DMS53 (cell line): ENCODE data around the gene WASHC3.
"Not testable (repeated sequence)": the region's sequence is repeated elsewhere in the genome, so short reads cannot be mapped to it uniquely, and the experiment has no call there.

Experiments used
- DNase-seq: peaks from one replicate; lab custom pipeline; 2025; lab: John Stamatoyannopoulos, UW

Gene WASHC3

GRCh38 chr12:102050660-102051430 is 10.9 kb downstream of the WASHC3 start:
- DNase-seq, result no peak

GRCh38 chr12:102043928-102044327 is 17.9 kb downstream of the WASHC3 start:
- peak; percentile 65 for DNase-seq

- no peak for DNase-seq
These were observed 27.6 kb downstream of the WASHC3 start for GRCh38 chr12:102033991-102034745.

GRCh38 chr12:102031852-102032251 is 29.9 kb downstream of the WASHC3 start:
- no peak for DNase-seq

DNA sequence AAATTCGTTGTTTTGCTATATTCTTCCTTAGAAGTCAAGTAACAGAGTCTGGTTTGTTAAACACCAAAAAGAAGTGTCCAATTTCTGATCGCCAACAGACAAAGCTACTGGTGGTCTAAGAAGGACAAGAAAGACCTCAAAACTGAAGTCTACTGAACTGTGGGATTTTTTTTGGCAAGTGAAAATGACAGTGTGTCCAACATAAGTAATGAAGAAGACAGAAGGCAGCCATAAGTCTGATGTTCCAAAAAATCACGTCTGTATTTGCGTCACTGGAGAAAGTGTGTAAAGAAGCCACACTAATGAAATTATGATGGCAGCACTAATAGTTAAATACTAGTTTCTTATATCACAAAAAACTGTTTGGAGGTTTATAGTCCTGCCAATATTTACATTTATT is 32.6 kb downstream of the WASHC3 start:
- no peak for DNase-seq

DNA sequence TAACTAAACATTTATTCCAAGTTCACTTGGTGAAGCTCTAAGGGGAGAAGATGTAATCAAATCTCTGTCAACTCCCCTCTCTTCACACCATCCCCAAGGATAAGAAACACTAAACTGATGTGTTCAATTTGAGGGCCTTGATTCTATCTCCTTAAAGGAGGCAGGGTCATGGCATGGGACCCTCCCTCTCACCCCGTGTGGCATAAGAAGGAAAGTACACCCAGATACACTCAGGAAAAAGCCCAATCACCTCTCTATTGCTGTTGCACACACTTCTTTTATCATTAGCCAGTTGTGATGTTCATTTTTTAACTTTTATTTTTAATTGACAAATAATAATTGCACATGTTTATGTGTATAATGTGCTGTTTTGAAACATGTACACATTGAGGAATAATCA is 35.1 kb downstream of the WASHC3 start:
- no peak for DNase-seq

DNA sequence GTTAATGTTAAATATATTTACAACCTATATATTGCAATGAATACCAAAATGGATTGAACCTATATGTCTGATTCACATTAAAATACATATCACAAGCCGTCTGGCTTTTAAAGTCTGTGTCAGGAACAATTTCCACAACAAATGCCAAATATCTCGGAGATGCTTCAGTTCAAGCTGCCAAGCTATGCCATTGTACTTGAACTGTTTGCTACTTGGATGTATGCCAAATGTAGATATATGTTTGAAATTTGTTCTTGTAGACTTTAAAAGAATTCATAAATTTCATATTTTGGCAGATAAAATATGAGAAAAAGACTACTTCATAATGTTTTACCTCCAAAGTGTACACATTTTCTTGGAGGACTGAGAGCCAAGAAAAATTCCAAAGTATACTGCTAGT is 37.0 kb downstream of the WASHC3 start:
- no peak for DNase-seq

DNA sequence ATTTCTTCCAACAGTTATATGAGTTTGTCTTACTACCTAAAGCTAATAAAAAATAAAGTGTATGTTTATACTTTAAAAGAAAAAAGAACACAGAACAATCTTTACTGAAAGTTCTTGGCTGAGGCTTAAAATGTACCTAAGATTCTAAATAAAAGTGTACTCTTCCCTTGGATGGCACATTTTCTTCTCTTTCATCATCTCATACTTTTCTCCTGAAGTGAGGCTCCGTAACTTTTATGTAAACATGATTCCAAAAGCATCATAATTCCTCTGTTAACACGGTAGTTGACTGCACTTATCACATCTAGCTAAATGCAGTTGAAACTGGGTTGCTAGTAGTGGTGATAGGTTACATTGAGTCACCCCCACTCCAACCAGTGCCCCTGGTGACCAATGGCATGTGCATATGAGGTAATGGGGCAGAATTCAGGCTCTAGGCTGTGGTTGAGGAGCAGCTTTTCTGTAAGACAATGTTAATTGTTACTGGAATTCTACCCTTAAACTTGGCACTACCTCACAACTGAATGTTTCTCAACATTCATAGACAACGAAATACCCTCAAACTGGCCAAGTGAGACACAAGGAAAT is 38.4 kb downstream of the WASHC3 start:
- peak; percentile 13 for DNase-seq

DNA sequence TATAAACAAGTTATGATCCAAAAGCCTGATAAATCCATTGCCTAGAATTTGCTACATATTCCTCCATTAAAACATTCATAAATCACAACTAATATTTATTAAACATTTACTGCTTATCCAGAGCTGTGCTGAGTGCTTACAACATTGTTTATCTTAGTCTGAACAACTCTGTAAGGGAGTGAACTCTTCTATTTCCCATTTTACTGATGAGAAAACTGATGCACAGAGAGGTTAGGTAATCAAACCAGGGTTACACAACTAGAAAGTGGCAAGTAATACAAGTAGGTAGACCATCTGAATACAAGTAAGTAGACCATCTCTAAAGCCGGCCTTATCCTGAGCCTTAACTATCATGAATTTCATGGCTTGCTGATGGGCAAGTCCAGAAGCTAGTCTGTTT is 39.5 kb downstream of the WASHC3 start:
- no peak for DNase-seq

DNA sequence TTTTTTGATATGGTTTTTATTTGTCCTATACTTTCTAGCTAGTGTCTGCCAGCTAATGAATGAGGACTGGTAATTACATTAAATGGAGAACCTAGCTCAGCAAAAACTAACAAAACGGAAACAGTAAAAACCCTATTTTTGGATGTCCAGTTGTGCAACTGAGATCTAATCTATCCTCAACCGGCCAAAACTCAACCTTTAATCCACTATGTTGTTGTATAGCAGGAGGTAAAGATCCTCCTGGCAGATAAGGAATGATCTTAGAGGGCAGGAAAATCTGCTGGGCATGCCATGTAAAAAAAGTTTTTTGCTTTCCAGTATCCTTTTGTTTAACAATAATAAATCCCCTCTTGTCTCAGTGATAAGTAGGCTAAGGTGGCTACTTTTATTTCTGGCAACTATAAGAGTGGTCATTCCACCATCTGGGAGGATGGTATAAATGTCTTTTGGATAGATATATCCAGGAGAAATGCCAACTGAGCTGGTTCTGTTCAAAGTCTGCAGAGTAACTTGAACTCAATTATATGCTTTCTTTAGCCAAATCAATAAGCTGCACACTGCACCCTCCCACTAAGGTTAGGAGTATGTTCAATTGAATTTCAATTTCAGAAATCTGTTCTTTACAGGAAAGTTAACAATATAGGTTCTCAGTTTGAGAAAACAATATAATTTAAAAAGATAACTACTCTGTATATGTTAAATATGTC is 40.1 kb downstream of the WASHC3 start:
- no peak for DNase-seq

DNA sequence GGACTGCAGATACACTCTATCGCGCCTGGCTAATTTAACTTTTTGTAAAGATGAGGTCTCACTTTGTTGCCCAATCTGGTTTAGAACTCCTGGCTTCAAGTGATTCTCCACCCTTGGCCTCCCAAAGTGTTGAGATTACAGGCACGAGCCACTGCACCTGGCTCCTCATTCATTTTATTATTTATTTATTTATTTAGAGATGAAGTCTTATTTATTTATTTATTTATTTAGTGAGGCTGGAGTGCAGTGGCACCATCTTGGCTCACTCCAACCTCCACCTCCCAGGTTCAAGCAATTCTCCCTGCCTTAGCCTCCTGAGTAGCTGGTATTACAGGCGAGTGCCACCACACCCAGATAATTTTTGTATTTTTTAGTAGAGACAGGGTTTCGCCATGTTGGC is 43.2 kb downstream of the WASHC3 start:
- DNase-seq, result not testable (repeated sequence)

DNA sequence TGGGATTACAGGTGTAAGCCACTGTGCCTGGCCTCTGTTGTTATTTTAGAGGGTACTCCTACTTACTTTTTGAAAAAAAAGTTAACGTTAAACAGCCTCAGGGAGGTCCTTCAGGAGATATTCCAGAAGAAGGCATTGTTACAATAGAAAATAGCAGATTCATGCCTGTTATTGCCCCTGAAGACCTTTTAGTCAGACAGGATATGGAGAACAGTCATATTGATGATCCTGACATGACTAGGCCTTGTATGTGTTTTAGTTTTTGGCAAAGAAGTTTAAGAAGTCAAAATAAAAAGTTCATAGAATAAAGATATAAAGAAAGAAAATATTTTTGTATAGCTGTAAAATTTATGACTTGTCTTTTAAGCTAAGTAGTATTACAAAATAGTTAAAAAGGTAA is 45.3 kb downstream of the WASHC3 start:
- DNase-seq, result no peak

DNA sequence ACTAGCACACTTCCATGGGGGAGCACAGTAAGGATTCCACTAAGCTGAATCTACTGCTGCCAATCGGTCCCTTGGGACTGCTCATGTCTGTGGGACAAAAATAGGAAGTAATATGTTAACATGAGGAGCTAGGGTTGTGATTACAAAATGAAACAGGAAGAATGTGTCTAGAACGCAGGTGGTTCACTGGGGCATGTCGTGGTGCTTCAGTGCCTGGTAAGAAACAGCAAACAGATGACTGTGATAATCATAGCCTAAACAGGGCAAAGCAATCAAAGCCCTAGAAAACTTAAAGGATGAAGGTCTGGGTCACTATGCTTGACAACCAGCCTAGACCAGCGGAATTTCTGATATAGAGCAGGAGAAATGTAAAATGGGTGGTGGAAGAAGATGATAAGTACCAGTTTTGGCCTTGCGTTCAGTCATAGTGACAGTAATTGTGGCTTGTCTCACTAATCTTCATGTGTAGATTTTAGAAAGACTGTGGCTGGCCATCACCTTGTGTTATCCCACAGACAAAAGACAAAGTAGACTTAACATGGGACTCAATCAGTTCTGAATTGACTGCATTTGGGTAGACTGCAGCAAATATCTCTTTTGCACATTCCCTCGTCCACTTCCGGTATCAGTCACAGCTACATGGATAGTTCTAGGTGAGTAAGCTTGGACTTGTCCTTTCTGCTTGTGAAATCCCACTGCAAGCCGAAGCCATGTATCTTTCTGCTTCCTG is 51.4 kb downstream of the WASHC3 start:
- DNase-seq, result no peak

GRCh38 chr12:102009796-102010195 is 52.0 kb downstream of the WASHC3 start:
- DNase-seq, result no peak

DNA sequence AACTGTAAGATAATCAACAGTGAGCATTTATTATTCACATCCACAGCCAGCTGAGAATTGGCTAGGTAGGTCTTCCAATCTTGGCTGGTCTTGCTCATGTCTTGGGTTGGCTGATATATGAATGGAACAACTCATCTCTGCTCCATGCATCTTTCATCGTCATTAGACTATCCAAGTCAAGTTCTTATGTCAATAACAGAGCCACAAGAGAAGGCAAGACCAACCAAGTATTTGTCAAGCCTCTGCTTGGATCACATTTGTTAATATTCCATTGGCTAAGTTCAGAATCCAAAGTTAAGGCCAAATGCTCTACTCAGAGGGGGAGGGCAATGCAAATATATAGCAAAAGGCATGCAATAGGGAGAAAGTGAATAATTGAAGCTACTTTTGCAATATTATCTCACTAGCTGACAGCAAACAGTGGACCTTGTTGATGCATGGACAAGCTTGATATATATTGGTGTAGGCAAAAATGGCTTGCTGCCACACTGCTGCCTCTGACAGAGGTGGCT is 53.1 kb downstream of the WASHC3 start:
- no peak for DNase-seq

- no peak for DNase-seq
These were observed 56.5 kb downstream of the WASHC3 start for GRCh38 chr12:102005256-102005655.

DNA sequence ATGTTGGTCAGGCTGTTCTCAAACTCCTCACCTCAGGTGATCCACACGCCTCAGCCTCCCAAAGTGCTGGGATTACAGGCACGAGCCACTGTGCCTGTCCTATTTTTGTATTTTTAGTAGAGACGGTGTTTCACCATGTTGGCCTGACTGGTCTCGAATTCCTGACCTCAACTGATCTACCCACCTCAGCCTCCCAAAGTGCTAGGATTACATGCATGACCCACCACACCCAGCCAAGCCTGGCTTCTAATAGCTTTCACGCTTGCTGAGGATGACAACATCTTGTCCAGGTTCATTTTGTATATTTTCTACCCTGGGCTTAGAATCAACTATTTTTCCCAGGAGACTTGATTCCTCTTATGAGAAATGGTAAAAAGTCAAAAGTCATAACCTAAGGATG is 64.7 kb downstream of the WASHC3 start:
- DNase-seq, result no peak

DNA sequence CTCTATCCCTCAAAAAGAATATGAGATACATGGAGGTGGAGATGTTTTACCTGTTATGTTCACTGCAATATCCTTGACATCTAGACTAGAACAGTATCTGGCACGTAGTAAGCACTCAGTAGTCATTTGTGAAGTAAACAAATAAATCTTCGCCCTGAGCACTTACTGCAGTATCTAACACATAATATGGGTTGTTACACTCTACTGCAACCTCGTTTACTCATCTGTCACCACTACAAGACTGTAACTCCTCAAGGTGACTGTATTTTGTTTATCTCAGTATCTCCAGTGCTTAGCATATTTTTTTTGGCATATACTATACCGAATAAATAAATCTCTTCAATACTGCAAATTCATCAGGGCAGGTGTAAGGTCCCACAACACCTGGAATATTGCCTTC is 66.1 kb downstream of the WASHC3 start:
- DNase-seq, result no peak

- DNase-seq, result no peak
These were observed 69.7 kb downstream of the WASHC3 start for GRCh38 chr12:101992091-101992490.

- DNase-seq, result no peak
These were observed 79.5 kb downstream of the WASHC3 start for GRCh38 chr12:101982307-101982706.

DNA sequence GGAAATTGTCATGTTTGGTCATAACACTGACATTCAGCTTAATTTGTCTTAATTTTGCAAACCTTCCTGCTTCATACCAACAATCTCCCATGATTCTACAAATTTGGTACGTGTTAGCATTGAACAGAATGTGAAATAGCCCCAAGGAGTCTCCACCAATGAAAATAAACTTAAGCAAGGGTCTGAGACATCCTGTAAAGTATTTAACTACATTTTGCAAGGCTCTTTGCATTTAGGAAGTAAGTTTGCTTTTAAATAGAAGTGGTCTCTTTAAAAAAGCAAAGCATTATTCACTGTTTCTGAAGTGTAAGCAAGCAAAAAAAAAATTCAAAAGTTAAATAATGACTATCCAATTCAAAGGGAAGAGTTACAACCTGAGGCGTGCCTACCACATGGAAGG is 79.9 kb downstream of the WASHC3 start:
- DNase-seq, result no peak

GRCh38 chr12:101968770-101969169 is 93.0 kb downstream of the WASHC3 start:
- no peak for DNase-seq
